Measurements from ENCODE around the gene STRBP. TPM values are rescaled to one million over a fixed set of nuclear protein-coding genes. Genes with fewer than 3 reads are reported as not detected.

The STRBP gene
- total and polyA plus RNA-seq, 2 experiments from 2014 or later = 1.4 to 2.5 TPM

GRCh38 chr9:123162360-123162759, 106.0 kb downstream of the STRBP start:
- Histone ChIP-seq H3K27me3 (replicated peaks; ENCODE audit: insufficient read depth) (no peaks in the 10 kb centered on the region), H2AFZ (no peak overlapping the region), H3K27ac (no peak overlapping the region), H3K79me2 (ENCODE audit: insufficient read depth) (no peaks in the 10 kb centered on the region), H3K4me2 (ENCODE audit: unreplicated experiment) (no peak overlapping the region), H3K9ac (no peak overlapping the region), H3K4me1 (ENCODE audit: insufficient read depth) (no peaks in the 10 kb centered on the region), H4K20me1 (ENCODE audit: insufficient read depth) (no peaks in the 10 kb centered on the region), H3K9me3 (ENCODE audit: low read depth) (no peaks in the 10 kb centered on the region), H3F3A (ENCODE audit: insufficient read depth) (no peaks in the 10 kb centered on the region), H3K4me3 (no peak overlapping the region), H3K9me2 (ENCODE audit: insufficient read depth) (no peaks in the 10 kb centered on the region), H3K36me3 (ENCODE audit: low read depth) (no peaks in the 10 kb centered on the region)
- WGBS, 2 experiments (ENCODE audit: low coverage in 1 of 2, low lambda C conversion rate in 2 of 2, missing lambda C conversion rate in 2 of 2) = 71 to 84% methylated on average over 1 of the region's 1 CpG
- in situ Hi-C loops (cut with MboI) = no loop called here
- TF ChIP-seq EZH2phosphoT487 (IDR thresholded peaks at IDR 0.05; ENCODE audit: insufficient read depth, low read depth) (no peak), EZH2 (IDR thresholded peaks at IDR 0.05; ENCODE audit: insufficient read depth, poor library complexity, severe bottlenecking) (no peak)
- DNase-seq = no peak

GRCh38 chr9:123157221-123157620, 111.2 kb downstream of the STRBP start:
- peak; percentile 5 for DNase-seq
- WGBS, 2 experiments (ENCODE audit: low coverage in 1 of 2, low lambda C conversion rate in 2 of 2, missing lambda C conversion rate in 2 of 2) = 97 to 100% methylated on average over 3 of the region's 3 CpGs
- H3K4me2 ChIP-seq (ENCODE audit: unreplicated experiment) = no peak overlapping the region

GRCh38 chr9:123150708-123151503, 117.5 kb downstream of the STRBP start:
- Histone ChIP-seq H3K79me2 (ENCODE audit: insufficient read depth) (no peaks in the 10 kb centered on the region), H4K20me1 (ENCODE audit: insufficient read depth) (no peaks in the 10 kb centered on the region), H3F3A (ENCODE audit: insufficient read depth) (no peaks in the 10 kb centered on the region), H3K4me1 (ENCODE audit: insufficient read depth) (no peaks in the 10 kb centered on the region), H3K36me3 (ENCODE audit: low read depth) (no peaks in the 10 kb centered on the region), H3K27ac (no peak overlapping the region), H3K4me2 (ENCODE audit: unreplicated experiment) (no peak overlapping the region), H3K9me2 (ENCODE audit: insufficient read depth) (no peaks in the 10 kb centered on the region), H3K9me3 (ENCODE audit: low read depth) (no peaks in the 10 kb centered on the region), H3K27me3 (replicated peaks; ENCODE audit: insufficient read depth) (no peaks in the 10 kb centered on the region), H3K4me3 (no peak overlapping the region), H3K9ac (no peak overlapping the region), H2AFZ (no peak overlapping the region)
- TF ChIP-seq EZH2 (IDR thresholded peaks at IDR 0.05; ENCODE audit: insufficient read depth, poor library complexity, severe bottlenecking) (no peak), EZH2phosphoT487 (IDR thresholded peaks at IDR 0.05; ENCODE audit: insufficient read depth, low read depth) (no peak)
- peak; percentile 22 for DNase-seq
- WGBS, 2 experiments (ENCODE audit: low coverage in 1 of 2, low lambda C conversion rate in 2 of 2, missing lambda C conversion rate in 2 of 2) = 64 to 65% methylated on average over 5 of the region's 5 CpGs
- in situ Hi-C loops (cut with MboI) = no loop called here

More at GRCh38 chr9:123157221-123157620, 111.2 kb downstream of the STRBP start:
- Histone ChIP-seq H3K4me1 (ENCODE audit: insufficient read depth) (no peaks in the 10 kb centered on the region), H3K27ac (no peak overlapping the region), H3K4me3 (no peak overlapping the region), H3K9me3 (ENCODE audit: low read depth) (no peaks in the 10 kb centered on the region), H3K9me2 (ENCODE audit: insufficient read depth) (no peaks in the 10 kb centered on the region), H3K36me3 (ENCODE audit: low read depth) (no peaks in the 10 kb centered on the region), H3K27me3 (replicated peaks; ENCODE audit: insufficient read depth) (no peaks in the 10 kb centered on the region), H3F3A (ENCODE audit: insufficient read depth) (no peaks in the 10 kb centered on the region), H3K9ac (no peak overlapping the region), H3K79me2 (ENCODE audit: insufficient read depth) (no peaks in the 10 kb centered on the region), H4K20me1 (ENCODE audit: insufficient read depth) (no peaks in the 10 kb centered on the region), H2AFZ (no peak overlapping the region)
- TF ChIP-seq EZH2 (IDR thresholded peaks at IDR 0.05; ENCODE audit: insufficient read depth, poor library complexity, severe bottlenecking) = no peak
- TF ChIP-seq EZH2phosphoT487 (IDR thresholded peaks at IDR 0.05; ENCODE audit: insufficient read depth, low read depth) = no peak
- in situ Hi-C loops (cut with MboI) = no loop called here

- no peak overlapping the region for H3K4me3 ChIP-seq
- no peaks in the 10 kb centered on the region for H3K4me1 ChIP-seq (ENCODE audit: insufficient read depth)
- no peaks in the 10 kb centered on the region for H3K9me2 ChIP-seq (ENCODE audit: insufficient read depth)
- no peaks in the 10 kb centered on the region for H3F3A ChIP-seq (ENCODE audit: insufficient read depth)
- in situ Hi-C loops (cut with MboI) = no loop called here
- no peak overlapping the region for H3K27ac ChIP-seq
- no peak overlapping the region for H3K4me2 ChIP-seq (ENCODE audit: unreplicated experiment)
- H3K9ac ChIP-seq = no peak overlapping the region
- TF ChIP-seq EZH2phosphoT487 (IDR thresholded peaks at IDR 0.05; ENCODE audit: insufficient read depth, low read depth) (no peak), EZH2 (IDR thresholded peaks at IDR 0.05; ENCODE audit: insufficient read depth, poor library complexity, severe bottlenecking) (no peak)
- H3K9me3 ChIP-seq (ENCODE audit: low read depth) = no peaks in the 10 kb centered on the region
- H4K20me1 ChIP-seq (ENCODE audit: insufficient read depth) = no peaks in the 10 kb centered on the region
- 61 to 63% methylated on average over 1 of the region's 1 CpG for WGBS, 2 experiments (ENCODE audit: low coverage in 1 of 2, low lambda C conversion rate in 2 of 2, missing lambda C conversion rate in 2 of 2)
- H3K27me3 ChIP-seq (replicated peaks; ENCODE audit: insufficient read depth) = no peaks in the 10 kb centered on the region
- no peaks in the 10 kb centered on the region for H3K79me2 ChIP-seq (ENCODE audit: insufficient read depth)
- no peak for DNase-seq
- H3K36me3 ChIP-seq (ENCODE audit: low read depth) = no peaks in the 10 kb centered on the region
- no peak overlapping the region for H2AFZ ChIP-seq
Measured at GRCh38 chr9:123149067-123149466, 119.3 kb downstream of the STRBP start.
